HFF-Myc (cell line): Measurements from ENCODE around the gene WNT3.
"Not testable (repeated sequence)": the region's sequence is repeated elsewhere in the genome, so short reads cannot be mapped to it uniquely, and the experiment has no call there.

ENCODE experiments used
- DNase-seq: peaks from one replicate; pipeline ENCODE4 v3.0.0-alpha.2; 2011; ENCODE audit warnings: low read depth; ENCODE audit errors: extremely low read depth
- H3K4me3 ChIP-seq: replicated peaks from 2 replicates; pipeline ENCODE4 v1.5.1; 2011; ENCODE audit warnings: low read depth, mild to moderate bottlenecking, control low read depth, low read length
- TF ChIP-seq, protein P1 (sequence below): IDR thresholded peaks from 2 replicates; pipeline ENCODE4 v1.5.1; 2012; ENCODE audit warnings: mild to moderate bottlenecking, low read depth, low read length, control low read depth; ENCODE audit errors: missing control alignments

The WNT3 gene

GRCh38 chr17:46769531-46770438 is 48.7 kb downstream of the WNT3 start:
- TF ChIP-seq, protein P1, sequence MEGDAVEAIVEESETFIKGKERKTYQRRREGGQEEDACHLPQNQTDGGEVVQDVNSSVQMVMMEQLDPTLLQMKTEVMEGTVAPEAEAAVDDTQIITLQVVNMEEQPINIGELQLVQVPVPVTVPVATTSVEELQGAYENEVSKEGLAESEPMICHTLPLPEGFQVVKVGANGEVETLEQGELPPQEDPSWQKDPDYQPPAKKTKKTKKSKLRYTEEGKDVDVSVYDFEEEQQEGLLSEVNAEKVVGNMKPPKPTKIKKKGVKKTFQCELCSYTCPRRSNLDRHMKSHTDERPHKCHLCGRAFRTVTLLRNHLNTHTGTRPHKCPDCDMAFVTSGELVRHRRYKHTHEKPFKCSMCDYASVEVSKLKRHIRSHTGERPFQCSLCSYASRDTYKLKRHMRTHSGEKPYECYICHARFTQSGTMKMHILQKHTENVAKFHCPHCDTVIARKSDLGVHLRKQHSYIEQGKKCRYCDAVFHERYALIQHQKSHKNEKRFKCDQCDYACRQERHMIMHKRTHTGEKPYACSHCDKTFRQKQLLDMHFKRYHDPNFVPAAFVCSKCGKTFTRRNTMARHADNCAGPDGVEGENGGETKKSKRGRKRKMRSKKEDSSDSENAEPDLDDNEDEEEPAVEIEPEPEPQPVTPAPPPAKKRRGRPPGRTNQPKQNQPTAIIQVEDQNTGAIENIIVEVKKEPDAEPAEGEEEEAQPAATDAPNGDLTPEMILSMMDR, result no peak
- DNase-seq, result no peak
- no peak overlapping the region for H3K4me3 ChIP-seq

- not testable (repeated sequence) for DNase-seq, H3K4me3 ChIP-seq
Measured at GRCh38 chr17:46768896-46769295, 49.6 kb downstream of the WNT3 start.

DNA sequence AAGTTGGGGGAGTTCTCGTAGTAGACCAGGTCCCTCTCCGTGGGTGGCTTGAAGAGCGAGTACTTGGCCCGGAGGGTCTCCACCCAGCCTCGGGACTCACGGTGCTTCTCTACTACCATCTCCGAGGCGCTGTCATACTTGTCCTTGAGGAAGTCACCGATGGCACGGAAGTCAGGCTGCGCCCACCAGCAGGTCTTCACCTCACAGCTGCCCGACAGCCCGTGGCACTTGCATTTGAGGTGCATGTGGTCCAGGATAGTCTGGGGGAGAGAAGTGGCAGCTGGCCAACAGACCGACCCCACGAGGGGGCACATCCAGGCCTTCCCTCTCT is 50.0 kb downstream of the WNT3 start:
- TF ChIP-seq, protein P1, result no peak
- DNase-seq, result no peak
- no peak overlapping the region for H3K4me3 ChIP-seq

DNA sequence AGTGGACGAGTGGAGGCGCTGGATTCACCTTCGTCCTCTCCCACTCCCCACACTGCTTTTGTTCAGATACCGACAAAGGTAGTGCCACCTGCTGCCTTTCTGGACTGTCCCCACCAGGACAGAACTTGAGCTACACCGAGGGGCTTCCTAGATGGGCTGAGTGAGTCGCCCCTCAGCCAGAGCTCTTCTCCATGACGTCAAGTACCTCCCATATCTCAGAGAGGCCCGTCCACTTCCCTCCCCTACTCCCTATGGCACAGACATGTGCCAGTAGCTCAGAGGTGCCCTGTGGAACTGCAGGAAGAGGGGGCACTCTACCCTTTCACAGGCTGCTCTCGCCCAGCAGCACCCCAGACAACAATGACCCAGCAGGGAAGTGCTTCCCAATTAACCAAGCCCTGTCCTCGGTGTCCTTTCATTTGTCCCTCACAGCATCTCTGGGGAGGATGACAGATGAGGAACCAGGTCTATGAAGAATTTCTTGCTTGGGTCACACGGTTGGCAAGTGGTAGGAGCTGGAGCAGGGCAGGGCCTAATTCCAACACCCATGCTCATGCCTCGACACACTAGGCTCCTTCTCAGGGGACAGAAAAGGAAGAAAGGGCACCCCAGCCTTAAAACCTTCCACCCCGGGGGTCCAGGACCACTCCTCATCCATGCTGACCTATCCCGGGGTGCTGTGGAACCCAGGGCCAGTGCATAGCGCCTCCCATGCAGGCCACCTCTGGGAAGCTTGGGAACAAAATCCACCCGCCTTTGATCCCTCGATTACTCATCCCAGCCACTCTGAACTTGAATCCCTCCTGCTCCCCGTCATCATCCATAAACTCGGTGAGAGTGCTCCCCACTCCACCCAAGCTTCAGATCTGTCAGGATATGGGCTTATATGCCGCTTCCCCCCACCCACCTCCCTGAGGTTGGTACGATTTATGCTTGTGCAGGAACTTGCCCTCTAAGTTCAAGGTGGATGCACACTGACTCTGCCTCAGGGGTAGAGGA is 51.7 kb downstream of the WNT3 start:
- no peak for DNase-seq
- TF ChIP-seq, protein P1, result no peak
- H3K4me3 ChIP-seq, result no peak overlapping the region

- no peak overlapping the region for H3K4me3 ChIP-seq
- no peak for DNase-seq
- TF ChIP-seq, protein P1, result no peak
Measured at GRCh38 chr17:46765453-46765852, 53.0 kb downstream of the WNT3 start.

- no peak overlapping the region for H3K4me3 ChIP-seq
- TF ChIP-seq, protein P1, result no peak
- peak; percentile 48 for DNase-seq
Measured at GRCh38 chr17:46764709-46765401, 53.6 kb downstream of the WNT3 start.
